ENCODE measurements around the gene CRYBG2. TPM values are rescaled to one million over a fixed set of nuclear protein-coding genes. Genes with fewer than 3 reads are reported as not detected.

The CRYBG2 gene
- polyA plus RNA-seq, 1 donor (not counting 4 experiments of a cell fraction or from before 2014, with no cell fraction given): 7.9 TPM

DNA sequence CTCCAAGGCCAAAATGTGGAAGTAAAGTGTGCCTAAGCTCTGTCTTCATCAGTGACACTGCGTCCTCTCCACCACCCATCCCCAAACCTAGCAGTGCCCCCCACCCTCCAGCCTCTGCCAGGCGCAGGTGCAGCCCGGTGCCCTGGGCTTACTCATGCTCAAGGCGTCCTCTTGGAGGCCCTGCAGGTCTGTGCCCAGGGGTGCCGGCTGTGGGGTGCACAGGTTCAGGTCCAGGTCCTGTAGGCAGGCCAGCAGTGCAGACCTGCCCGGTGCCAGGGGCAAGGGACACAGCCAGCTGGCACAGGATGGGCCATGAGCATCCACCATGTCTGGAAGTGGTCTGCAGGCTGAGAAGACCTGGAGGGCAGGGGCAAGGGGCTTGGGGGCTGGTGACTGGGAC, 13.5 kb upstream of the CRYBG2 start:
- H3K4me2 ChIP-seq (ENCODE audit: control insufficient read depth, extremely low read depth, insufficient read depth, low read depth, low read length): no peak overlapping the region
- no peak overlapping the region for H3K4me3 ChIP-seq (ENCODE audit: control insufficient read depth in 2 of 3, extremely low read depth in 1 of 3, insufficient read depth in 2 of 3, low read depth in 1 of 3, low read length in 3 of 3)
- H3K79me2 ChIP-seq (ENCODE audit: control insufficient read depth, insufficient read depth, low read length): no peaks in the 10 kb centered on the region
- H3K9ac ChIP-seq (ENCODE audit: control insufficient read depth, extremely low read depth, insufficient read depth, low read length): no peak overlapping the region
- no peaks in the 10 kb centered on the region for H3K9me3 ChIP-seq (ENCODE audit: control insufficient read depth, low read depth, low read length)
- DNase-seq (ENCODE audit: low read depth, low spot score) (no peak), FAIRE-seq (no peak)
- dilution Hi-C loops (cut with MboI; ENCODE audit: extremely low pct_ligation_motif_present, low sequenced_read_pairs): no loop called here
- H3K36me3 ChIP-seq (ENCODE audit: control insufficient read depth in 2 of 2, extremely low read depth in 1 of 2, insufficient read depth in 2 of 2, low read length in 2 of 2): no peaks in the 10 kb centered on the region
- H3K27ac ChIP-seq (ENCODE audit: control insufficient read depth, insufficient read depth, low read length): no peak overlapping the region
- H4K20me1 ChIP-seq (ENCODE audit: control insufficient read depth, extremely low read depth, insufficient read depth, low read length): no peaks in the 10 kb centered on the region
- H2AFZ ChIP-seq (ENCODE audit: control insufficient read depth, low read length): no peak overlapping the region
- no peaks in the 10 kb centered on the region for H3K27me3 ChIP-seq (ENCODE audit: control insufficient read depth, extremely low read depth, insufficient read depth, low read length)
- no peak for TF ChIP-seq EZH2 (IDR thresholded peaks at IDR 0.05; ENCODE audit: low read length)
- TF ChIP-seq, protein P1, sequence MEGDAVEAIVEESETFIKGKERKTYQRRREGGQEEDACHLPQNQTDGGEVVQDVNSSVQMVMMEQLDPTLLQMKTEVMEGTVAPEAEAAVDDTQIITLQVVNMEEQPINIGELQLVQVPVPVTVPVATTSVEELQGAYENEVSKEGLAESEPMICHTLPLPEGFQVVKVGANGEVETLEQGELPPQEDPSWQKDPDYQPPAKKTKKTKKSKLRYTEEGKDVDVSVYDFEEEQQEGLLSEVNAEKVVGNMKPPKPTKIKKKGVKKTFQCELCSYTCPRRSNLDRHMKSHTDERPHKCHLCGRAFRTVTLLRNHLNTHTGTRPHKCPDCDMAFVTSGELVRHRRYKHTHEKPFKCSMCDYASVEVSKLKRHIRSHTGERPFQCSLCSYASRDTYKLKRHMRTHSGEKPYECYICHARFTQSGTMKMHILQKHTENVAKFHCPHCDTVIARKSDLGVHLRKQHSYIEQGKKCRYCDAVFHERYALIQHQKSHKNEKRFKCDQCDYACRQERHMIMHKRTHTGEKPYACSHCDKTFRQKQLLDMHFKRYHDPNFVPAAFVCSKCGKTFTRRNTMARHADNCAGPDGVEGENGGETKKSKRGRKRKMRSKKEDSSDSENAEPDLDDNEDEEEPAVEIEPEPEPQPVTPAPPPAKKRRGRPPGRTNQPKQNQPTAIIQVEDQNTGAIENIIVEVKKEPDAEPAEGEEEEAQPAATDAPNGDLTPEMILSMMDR (optimal IDR thresholded peaks at IDR 0.05 in 1 of 3, IDR thresholded peaks at IDR 0.05 in 1 of 3, conservative IDR thresholded peaks at IDR 0.05 in 1 of 3; ENCODE audit: extremely low read depth in 1 of 3, insufficient read depth in 2 of 3, low read length in 3 of 3): no peak
- H3K9me1 ChIP-seq (ENCODE audit: control insufficient read depth, extremely low read depth, insufficient read depth, low read length): no peaks in the 10 kb centered on the region
- peaks cover 9% of the 10 kb centered on the region for H3K4me1 ChIP-seq (ENCODE audit: control insufficient read depth, extremely low read depth, insufficient read depth, low read length)

- FAIRE-seq (no peak), DNase-seq (ENCODE audit: low read depth, low spot score) (no peak)
- no peak for TF ChIP-seq EZH2 (IDR thresholded peaks at IDR 0.05; ENCODE audit: low read length)
- TF ChIP-seq, protein P1 (optimal IDR thresholded peaks at IDR 0.05 in 1 of 3, IDR thresholded peaks at IDR 0.05 in 1 of 3, conservative IDR thresholded peaks at IDR 0.05 in 1 of 3; ENCODE audit: extremely low read depth in 1 of 3, insufficient read depth in 2 of 3, low read length in 3 of 3): no peak
- no peaks in the 10 kb centered on the region for H4K20me1 ChIP-seq (ENCODE audit: control insufficient read depth, extremely low read depth, insufficient read depth, low read length)
- no peak overlapping the region for H3K4me2 ChIP-seq (ENCODE audit: control insufficient read depth, extremely low read depth, insufficient read depth, low read depth, low read length)
- dilution Hi-C loops (cut with MboI; ENCODE audit: extremely low pct_ligation_motif_present, low sequenced_read_pairs): no loop called here
- no peaks in the 10 kb centered on the region for H3K36me3 ChIP-seq (ENCODE audit: control insufficient read depth in 2 of 2, extremely low read depth in 1 of 2, insufficient read depth in 2 of 2, low read length in 2 of 2)
- no peaks in the 10 kb centered on the region for H3K79me2 ChIP-seq (ENCODE audit: control insufficient read depth, insufficient read depth, low read length)
- H3K9ac ChIP-seq (ENCODE audit: control insufficient read depth, extremely low read depth, insufficient read depth, low read length): no peak overlapping the region
- H3K27ac ChIP-seq (ENCODE audit: control insufficient read depth, insufficient read depth, low read length): no peak overlapping the region
- peaks cover 3% of the 10 kb centered on the region for H3K27me3 ChIP-seq (ENCODE audit: control insufficient read depth, extremely low read depth, insufficient read depth, low read length)
- H3K4me3 ChIP-seq (ENCODE audit: control insufficient read depth in 2 of 3, extremely low read depth in 1 of 3, insufficient read depth in 2 of 3, low read depth in 1 of 3, low read length in 3 of 3): no peak overlapping the region
- H2AFZ ChIP-seq (ENCODE audit: control insufficient read depth, low read length): no peak overlapping the region
- H3K4me1 ChIP-seq (ENCODE audit: control insufficient read depth, extremely low read depth, insufficient read depth, low read length): peaks cover 3% of the 10 kb centered on the region
- no peaks in the 10 kb centered on the region for H3K9me3 ChIP-seq (ENCODE audit: control insufficient read depth, low read depth, low read length)
- H3K9me1 ChIP-seq (ENCODE audit: control insufficient read depth, extremely low read depth, insufficient read depth, low read length): no peaks in the 10 kb centered on the region
Measured at GRCh38 chr1:26364956-26365355, 11.0 kb upstream of the CRYBG2 start.
